Mesothelial cell of epicardium (in vitro differentiated cells): ENCODE measurements around the gene DALRD3. TPM values are rescaled to one million over a fixed set of nuclear protein-coding genes. Genes with fewer than 3 reads are reported as not detected.
A peak's percentile ranks its signal among the peaks of the same experiment; 100 is the strongest.

Experiments
- DNase-seq, 2 experiments: peaks; one replicate each; pipeline ENCODE4 v3.0.0; 2021; ENCODE audit warnings: low spot score in 2 of 2; ENCODE audit not compliant: unreplicated experiment in 2 of 2
- H3K27ac Mint-ChIP-seq: 2 replicates; pipeline ENCODE4 v1.8.0; 2021; ENCODE audit warnings: mixed read lengths
- H3K27me3 Mint-ChIP-seq: 2 replicates; pipeline ENCODE4 v1.8.0; 2021; ENCODE audit warnings: low read depth, mixed read lengths
- H3K36me3 Mint-ChIP-seq: 2 replicates; pipeline ENCODE4 v1.8.0; 2021; ENCODE audit warnings: mixed read lengths
- H3K4me1 Mint-ChIP-seq: 2 replicates; pipeline ENCODE4 v1.8.0; 2021; ENCODE audit warnings: mixed read lengths
- H3K4me3 Mint-ChIP-seq: 2 replicates; pipeline ENCODE4 v1.8.0; 2021; ENCODE audit warnings: mild to moderate bottlenecking, moderate library complexity, mixed read lengths
- H3K9me3 Mint-ChIP-seq: 2 replicates; pipeline ENCODE4 v1.8.0; 2021; ENCODE audit warnings: mixed read lengths
- CTCF ChIP-seq: fragments of 200-600 bp; sonication (generic); IDR thresholded peaks from one replicate; pipeline ENCODE4 v1.5.0; 2021; ENCODE audit warnings: antibody characterized with exemption; ENCODE audit not compliant: unreplicated experiment
- total RNA-seq: library from RNA; stranded (reverse); gene quantifications from 3 replicates; pipeline ENCODE4 v1.2.1, GENCODE V29; 2021

DALRD3 gene
- total RNA-seq, 1 donor from 2014 or later = 23.4 TPM

DNA sequence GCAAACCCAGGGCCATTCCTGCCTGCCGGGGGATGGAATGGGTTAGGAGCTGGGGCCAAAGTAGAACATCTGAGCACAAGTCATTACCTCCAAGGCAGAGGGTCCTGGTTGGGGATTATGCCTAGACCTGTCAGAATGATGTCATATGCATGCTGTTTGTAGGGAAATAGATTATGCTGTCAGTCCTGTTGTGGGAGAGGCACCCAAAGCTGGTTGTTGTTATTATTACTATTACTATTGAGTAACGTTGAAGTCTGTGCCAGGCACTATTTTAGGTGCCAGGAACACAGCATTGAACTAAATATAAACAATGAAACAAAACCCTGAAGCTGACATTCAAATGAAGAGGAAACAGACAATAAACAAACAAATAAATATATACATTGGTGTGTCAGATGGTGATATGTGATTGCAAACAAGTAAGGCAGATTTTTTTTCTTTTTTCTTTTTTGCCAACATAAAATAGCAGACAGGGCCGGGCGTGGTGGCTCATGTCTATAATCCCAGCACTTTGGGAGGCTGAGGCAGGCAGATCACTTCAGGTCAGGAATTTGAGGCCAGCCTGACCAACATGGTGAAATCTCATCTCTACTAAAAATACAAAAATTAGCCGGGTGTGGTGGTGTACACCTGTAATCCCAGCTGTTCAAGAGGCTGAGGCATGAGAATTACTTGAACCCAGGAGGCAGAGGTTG, 26.4 kb downstream of the DALRD3 start:
- no peak for TF ChIP-seq CTCF
- Mint-ChIP-seq H3K9me3 (no peaks in the 10 kb centered on the region), H3K36me3 (peaks cover 4% of the 10 kb centered on the region), H3K27me3 (no peaks in the 10 kb centered on the region), H3K4me1 (peaks cover 25% of the 10 kb centered on the region), H3K27ac (peak overlapping the region; percentile 30), H3K4me3 (peak overlapping the region; percentile 86)
- no peak for DNase-seq

- Mint-ChIP-seq H3K9me3 (no peaks in the 10 kb centered on the region), H3K4me3 (peak overlapping the region; percentile 86), H3K36me3 (peaks cover 4% of the 10 kb centered on the region), H3K4me1 (peaks cover 25% of the 10 kb centered on the region), H3K27me3 (no peaks in the 10 kb centered on the region), H3K27ac (peak overlapping the region; percentile 93)
- TF ChIP-seq CTCF = no peak
- DNase-seq = no peak
Observed at GRCh38 chr3:48990636-48991469, 27.5 kb downstream of the DALRD3 start.

DNA sequence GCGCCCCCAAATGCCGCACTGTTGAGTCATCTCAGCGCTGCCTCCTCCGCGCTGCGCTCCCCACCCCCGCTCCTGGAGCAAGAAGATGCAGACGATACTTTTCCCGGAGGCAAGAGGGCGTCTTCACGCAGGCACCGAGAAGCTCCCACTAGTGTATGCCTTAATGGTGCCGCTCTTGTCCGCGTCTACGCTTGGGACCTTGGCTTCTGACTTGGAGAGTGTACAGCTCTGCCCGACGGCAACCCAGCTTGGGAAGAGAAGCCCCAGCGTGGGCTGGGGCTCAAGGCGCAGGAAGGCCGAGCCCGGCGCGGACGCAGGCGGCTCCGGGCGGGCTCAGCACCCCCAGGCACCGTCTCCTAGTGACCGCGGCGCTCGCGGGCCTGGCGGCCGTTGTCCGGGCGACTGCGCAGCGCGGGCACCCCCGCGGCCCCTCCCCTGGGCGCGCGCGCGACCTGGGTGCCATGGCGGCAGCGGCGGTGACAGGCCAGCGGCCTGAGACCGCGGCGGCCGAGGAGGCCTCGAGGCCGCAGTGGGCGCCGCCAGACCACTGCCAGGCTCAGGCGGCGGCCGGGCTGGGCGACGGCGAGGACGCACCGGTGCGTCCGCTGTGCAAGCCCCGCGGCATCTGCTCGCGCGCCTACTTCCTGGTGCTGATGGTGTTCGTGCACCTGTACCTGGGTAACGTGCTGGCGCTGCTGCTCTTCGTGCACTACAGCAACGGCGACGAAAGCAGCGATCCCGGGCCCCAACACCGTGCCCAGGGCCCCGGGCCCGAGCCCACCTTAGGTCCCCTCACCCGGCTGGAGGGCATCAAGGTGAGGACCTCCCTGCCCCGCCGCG, 28.4 kb downstream of the DALRD3 start, which contains the start of gene P4HTM:
Gene P4HTM (plus strand): TSS at position 446 of the 840 bp plus-strand sequence. CDS start 16 bp downstream, at position 462.
- Mint-ChIP-seq H3K4me1 (peaks cover 25% of the 10 kb centered on the region), H3K36me3 (peaks cover 4% of the 10 kb centered on the region), H3K27ac (peak within 1 kb of the TSS; percentile 99), H3K4me3 (peak within 1 kb of the TSS; percentile 90), H3K27me3 (no peaks in the 10 kb centered on the region), H3K9me3 (no peaks in the 10 kb centered on the region)
- no peak for TF ChIP-seq CTCF
- DNase-seq = peak; percentile 81 to 88

DNA sequence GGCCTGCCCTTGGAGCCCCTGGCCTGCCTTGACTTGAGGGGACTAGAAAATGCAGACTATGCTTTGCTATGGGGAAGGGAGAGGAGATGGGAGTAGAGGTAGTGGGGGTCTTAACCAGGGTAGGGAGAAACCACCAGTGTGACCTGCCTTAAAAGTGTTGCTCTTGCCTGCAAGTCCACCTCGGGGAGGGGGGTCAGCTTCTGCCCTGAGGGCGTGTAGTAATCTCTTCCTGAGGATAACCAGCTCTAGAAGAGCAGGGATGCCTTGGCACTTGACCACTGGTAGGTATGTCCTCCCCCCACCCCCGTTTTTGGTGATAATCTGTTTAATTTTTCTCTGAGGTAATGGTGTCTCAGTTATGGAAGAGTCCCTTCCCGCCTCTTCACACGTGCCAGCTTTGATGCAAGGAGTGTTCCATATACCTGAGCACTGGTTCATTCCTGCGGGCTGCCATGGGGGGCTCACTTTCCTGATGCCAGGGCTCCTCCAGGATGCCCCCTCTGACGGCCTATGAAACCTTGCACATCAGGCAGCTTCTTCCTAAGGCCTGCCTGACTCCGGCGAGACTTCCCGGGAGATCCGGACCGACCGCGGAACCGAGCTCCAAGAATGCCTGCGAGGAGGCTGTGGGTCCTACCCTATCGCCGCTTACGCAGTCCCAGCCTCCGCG, 29.1 kb downstream of the DALRD3 start:
- no peak for DNase-seq
- Mint-ChIP-seq H3K27ac (peak overlapping the region; percentile 99), H3K36me3 (peaks cover 4% of the 10 kb centered on the region), H3K4me1 (peaks cover 25% of the 10 kb centered on the region), H3K9me3 (no peaks in the 10 kb centered on the region), H3K27me3 (no peaks in the 10 kb centered on the region), H3K4me3 (peak overlapping the region; percentile 90)
- no peak for TF ChIP-seq CTCF

DNA sequence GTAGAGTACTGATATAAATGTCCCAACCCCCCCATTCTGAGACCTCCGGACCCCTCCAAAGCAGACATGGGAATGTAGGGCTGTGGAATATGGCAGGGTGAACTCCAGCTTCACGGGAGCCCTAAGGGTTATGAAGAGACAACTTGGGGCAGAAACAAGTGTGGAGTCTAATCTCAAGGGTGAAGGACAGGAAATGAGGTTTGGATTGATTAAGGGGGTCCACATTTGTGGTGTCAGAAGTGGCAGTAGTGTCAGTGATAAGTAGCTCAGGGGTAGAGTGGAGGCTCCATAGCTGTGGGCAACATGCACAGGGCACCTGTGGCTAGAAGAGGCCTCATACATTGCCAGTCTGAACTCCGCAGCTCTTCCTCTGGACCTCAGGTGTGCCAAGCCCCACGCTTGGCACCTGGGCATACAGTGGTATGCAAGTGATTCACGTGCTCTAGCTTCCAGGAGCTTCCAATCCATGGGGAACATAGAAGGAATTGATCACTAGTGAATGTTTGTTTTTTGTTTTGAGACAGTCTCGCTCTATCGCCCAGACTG, 32.5 kb downstream of the DALRD3 start:
- DNase-seq = no peak
- no peaks in the 10 kb centered on the region for H3K27me3 Mint-ChIP-seq
- peaks cover 15% of the 10 kb centered on the region for H3K4me1 Mint-ChIP-seq
- peaks cover 10% of the 10 kb centered on the region for H3K36me3 Mint-ChIP-seq
- no peak overlapping the region for H3K4me3 Mint-ChIP-seq
- H3K9me3 Mint-ChIP-seq = no peaks in the 10 kb centered on the region
- TF ChIP-seq CTCF = no peak
- H3K27ac Mint-ChIP-seq = no peak overlapping the region
